GM23338 (cell line): ENCODE results near the gene PTBP3. TPM values are rescaled to one million over a fixed set of nuclear protein-coding genes. Genes with fewer than 3 reads are reported as not detected.
A peak's percentile ranks its signal among the peaks of the same experiment; 100 is the strongest.

ENCODE experiments used
- ATAC-seq: fragments of 200-7000 bp; cut with Tn5 transposase; 3 replicates; pipeline ENCODE4 v1.9.1; 2020
- DNase-seq: peaks from one replicate; pipeline ENCODE4 v3.0.0-alpha.2; 2015; ENCODE audit warnings: low spot score
- H2AFZ ChIP-seq: fragments of 200-600 bp; sonication (generic); 2 replicates; pipeline ENCODE4 v1.8.0; 2016; ENCODE audit warnings: antibody characterized with exemption, mild to moderate bottlenecking, moderate library complexity
- H3F3A ChIP-seq: fragments of 200-600 bp; sonication (generic); replicated peaks from 2 replicates; pipeline ENCODE4 v1.8.0; 2017; ENCODE audit warnings: antibody characterized with exemption, mixed run types, low read depth
- H3K27ac ChIP-seq: fragments of 200-600 bp; sonication (generic); 2 replicates; pipeline ENCODE4 v1.6.1; 2016; ENCODE audit warnings: low read depth
- H3K27me3 ChIP-seq: fragments of 200-600 bp; sonication (generic); 2 replicates; pipeline ENCODE4 v1.8.0; 2016; ENCODE audit warnings: mild to moderate bottlenecking, mixed run types, moderate library complexity; ENCODE audit not compliant: insufficient read depth
- H3K36me3 ChIP-seq: fragments of 200-600 bp; sonication (generic); 2 replicates; pipeline ENCODE4 v1.8.0; 2016; ENCODE audit warnings: mild to moderate bottlenecking; ENCODE audit not compliant: insufficient read depth
- H3K4me1 ChIP-seq: fragments of 200-600 bp; sonication (generic); 2 replicates; pipeline ENCODE4 v1.8.0; 2016; ENCODE audit warnings: mild to moderate bottlenecking, moderate library complexity; ENCODE audit not compliant: insufficient read depth
- H3K4me2 ChIP-seq: fragments of 200-600 bp; sonication (generic); 2 replicates; pipeline ENCODE4 v1.7.1; 2017; ENCODE audit warnings: mixed run types
- H3K4me3 ChIP-seq: fragments of 200-600 bp; sonication (generic); 2 replicates; pipeline ENCODE4 v1.6.1; 2016; ENCODE audit warnings: mixed run types
- H3K79me2 ChIP-seq: fragments of 200-600 bp; sonication (generic); replicated peaks from 2 replicates; pipeline ENCODE4 v1.8.0; 2017; ENCODE audit warnings: mild to moderate bottlenecking; ENCODE audit not compliant: insufficient read depth
- H3K9me2 ChIP-seq: fragments of 200-600 bp; sonication (generic); 2 replicates; pipeline ENCODE4 v1.8.0; 2017; ENCODE audit not compliant: insufficient read depth
- H4K20me1 ChIP-seq: fragments of 200-600 bp; sonication (generic); replicated peaks from 2 replicates; pipeline ENCODE4 v1.8.0; 2017; ENCODE audit warnings: mild to moderate bottlenecking; ENCODE audit not compliant: insufficient read depth
- H3K27ac Mint-ChIP-seq: 2 replicates; pipeline ENCODE4 v1.8.0; 2020; ENCODE audit warnings: inconsistent platforms, mild to moderate bottlenecking, moderate library complexity, mixed read lengths
- H3K27me3 Mint-ChIP-seq: 3 replicates; pipeline ENCODE4 v1.8.0; 2022; ENCODE audit warnings: low read depth, mild to moderate bottlenecking, moderate library complexity, mixed read lengths, inconsistent platforms; ENCODE audit not compliant: insufficient read depth, poor library complexity
- H3K36me3 Mint-ChIP-seq: 3 replicates; pipeline ENCODE4 v1.8.0; 2021; ENCODE audit warnings: low read depth, mild to moderate bottlenecking, inconsistent platforms, moderate library complexity, mixed read lengths
- H3K4me1 Mint-ChIP-seq: 3 replicates; pipeline ENCODE4 v1.8.0; 2020; ENCODE audit warnings: mild to moderate bottlenecking, inconsistent platforms, mixed read lengths
- H3K4me3 Mint-ChIP-seq: 3 replicates; pipeline ENCODE4 v1.8.0; 2021; ENCODE audit warnings: moderate library complexity, mild to moderate bottlenecking, inconsistent platforms, mixed read lengths
- H3K9me3 Mint-ChIP-seq: 3 replicates; pipeline ENCODE4 v1.8.0; 2020; ENCODE audit warnings: moderate library complexity, mild to moderate bottlenecking, inconsistent platforms, mixed read lengths
- CREB1 ChIP-seq: fragments of 250-450 bp; sonication (Bioruptor Pico); IDR thresholded peaks from 2 replicates; pipeline ENCODE4 v1.5.0; 2020; ENCODE audit warnings: low read depth, mild to moderate bottlenecking, moderate library complexity
- CTCF ChIP-seq, 2 experiments: fragments of 200-600 bp in 1 of 2; sonication (generic) in 1 of 2; conservative IDR thresholded peaks; 2 replicates each; pipeline versions ENCODE4 v1.5.1 to v1.6.1; 2016 to 2017; ENCODE audit warnings: antibody characterized with exemption in 2 of 2, low read depth in 2 of 2, mild to moderate bottlenecking in 2 of 2, moderate library complexity in 1 of 2
- ETS1 ChIP-seq: IDR thresholded peaks from 2 replicates; pipeline ENCODE4 v1.6.1; 2016; ENCODE audit warnings: antibody characterized with exemption
- EZH2 ChIP-seq: fragments of 200-600 bp; sonication (generic); IDR thresholded peaks from one replicate; pipeline ENCODE4 v1.8.0; 2017; ENCODE audit warnings: antibody characterized with exemption, mild to moderate bottlenecking, low read depth; ENCODE audit not compliant: unreplicated experiment
- EZH2phosphoT487 ChIP-seq: fragments of 200-600 bp; sonication (generic); IDR thresholded peaks from one replicate; pipeline ENCODE4 v1.8.1; 2018; ENCODE audit warnings: antibody characterized with exemption; ENCODE audit not compliant: unreplicated experiment
- JUNB ChIP-seq: IDR thresholded peaks from one replicate; pipeline ENCODE4 v1.6.1; 2016; ENCODE audit warnings: antibody characterized with exemption; ENCODE audit not compliant: unreplicated experiment
- NANOG ChIP-seq: IDR thresholded peaks from 2 replicates; pipeline ENCODE4 v1.6.1; 2016; ENCODE audit warnings: antibody characterized with exemption, borderline replicate concordance
- POLR2AphosphoS5 ChIP-seq: IDR thresholded peaks from 2 replicates; pipeline ENCODE4 v1.6.1; 2016; ENCODE audit warnings: antibody characterized with exemption, low read depth
- STAT1 ChIP-seq: IDR thresholded peaks from one replicate; pipeline ENCODE4 v1.6.1; 2016; ENCODE audit warnings: antibody characterized with exemption; ENCODE audit not compliant: unreplicated experiment
- ZNF114 ChIP-seq: fragments of 250-450 bp; sonication (Bioruptor Pico); IDR thresholded peaks from 2 replicates; pipeline ENCODE4 v1.5.0; 2020; ENCODE audit warnings: mild to moderate bottlenecking, moderate library complexity
- ZNF331 ChIP-seq: fragments of 250-450 bp; sonication (Bioruptor Pico); IDR thresholded peaks from 2 replicates; pipeline ENCODE4 v1.5.0; 2020; ENCODE audit warnings: low read depth, mild to moderate bottlenecking, moderate library complexity
- ZNF462 ChIP-seq: fragments of 250-450 bp; sonication (Bioruptor Pico); IDR thresholded peaks from 2 replicates; pipeline ENCODE4 v1.5.0; 2020; ENCODE audit warnings: mild to moderate bottlenecking, moderate library complexity
- polyA plus RNA-seq: library from polyadenylated mRNA; unstranded; fragments of >200 nt; fragmentation: Nextera tagmentation; extraction: Ambion mirVana; gene quantifications from 2 replicates; pipeline ENCODE4 v1.2.1, GENCODE V29; 2016
- total RNA-seq: library from RNA; depleted of rRNA; stranded (reverse); fragments of >200 nt; shearing (Covaris generic); gene quantifications from 2 replicates; pipeline ENCODE4 v1.2.3, GENCODE V29; 2014
- TF ChIP-seq, protein P1 (sequence below): IDR thresholded peaks from one replicate; pipeline ENCODE4 v1.6.1; 2018; ENCODE audit warnings: antibody characterized with exemption; ENCODE audit not compliant: unreplicated experiment

The PTBP3 gene
- total and polyA plus RNA-seq, 2 experiments from 2014 or later = 20.0 to 92.9 TPM

DNA sequence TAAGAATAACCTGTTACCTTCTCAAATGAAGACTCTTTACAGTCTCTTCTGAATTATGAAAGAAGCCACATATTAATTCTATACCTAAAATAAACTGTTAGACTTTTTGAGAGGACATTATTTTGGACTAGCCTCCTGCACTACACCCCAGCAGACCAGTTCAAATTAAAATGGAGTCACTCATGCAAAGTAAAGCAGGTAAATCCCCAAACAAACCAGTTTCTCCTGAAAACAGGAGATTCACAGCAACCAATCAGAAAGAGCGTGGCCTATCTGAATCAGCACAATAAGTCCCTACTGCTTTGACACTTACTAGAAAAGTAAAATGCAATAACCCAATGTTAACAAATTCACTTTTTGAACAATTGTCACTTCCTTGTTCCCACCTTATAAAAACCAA, 58.8 kb downstream of the PTBP3 start:
- no peaks in the 10 kb centered on the region for H3K9me3 Mint-ChIP-seq
- TF ChIP-seq ZNF114 (CRISPR knock-in tag) (no peak), NANOG (no peak), EZH2phosphoT487 (no peak), JUNB (no peak), ZNF462 (CRISPR knock-in tag) (no peak), EZH2 (no peak), ZNF331 (CRISPR knock-in tag) (no peak), STAT1 (no peak), POLR2AphosphoS5 (no peak), CREB1 (CRISPR knock-in tag) (no peak), ETS1 (no peak), CTCF (conservative IDR thresholded peaks at IDR 0.05; ENCODE audit: low read depth in 2 of 2) (no peak)
- TF ChIP-seq, protein P1, sequence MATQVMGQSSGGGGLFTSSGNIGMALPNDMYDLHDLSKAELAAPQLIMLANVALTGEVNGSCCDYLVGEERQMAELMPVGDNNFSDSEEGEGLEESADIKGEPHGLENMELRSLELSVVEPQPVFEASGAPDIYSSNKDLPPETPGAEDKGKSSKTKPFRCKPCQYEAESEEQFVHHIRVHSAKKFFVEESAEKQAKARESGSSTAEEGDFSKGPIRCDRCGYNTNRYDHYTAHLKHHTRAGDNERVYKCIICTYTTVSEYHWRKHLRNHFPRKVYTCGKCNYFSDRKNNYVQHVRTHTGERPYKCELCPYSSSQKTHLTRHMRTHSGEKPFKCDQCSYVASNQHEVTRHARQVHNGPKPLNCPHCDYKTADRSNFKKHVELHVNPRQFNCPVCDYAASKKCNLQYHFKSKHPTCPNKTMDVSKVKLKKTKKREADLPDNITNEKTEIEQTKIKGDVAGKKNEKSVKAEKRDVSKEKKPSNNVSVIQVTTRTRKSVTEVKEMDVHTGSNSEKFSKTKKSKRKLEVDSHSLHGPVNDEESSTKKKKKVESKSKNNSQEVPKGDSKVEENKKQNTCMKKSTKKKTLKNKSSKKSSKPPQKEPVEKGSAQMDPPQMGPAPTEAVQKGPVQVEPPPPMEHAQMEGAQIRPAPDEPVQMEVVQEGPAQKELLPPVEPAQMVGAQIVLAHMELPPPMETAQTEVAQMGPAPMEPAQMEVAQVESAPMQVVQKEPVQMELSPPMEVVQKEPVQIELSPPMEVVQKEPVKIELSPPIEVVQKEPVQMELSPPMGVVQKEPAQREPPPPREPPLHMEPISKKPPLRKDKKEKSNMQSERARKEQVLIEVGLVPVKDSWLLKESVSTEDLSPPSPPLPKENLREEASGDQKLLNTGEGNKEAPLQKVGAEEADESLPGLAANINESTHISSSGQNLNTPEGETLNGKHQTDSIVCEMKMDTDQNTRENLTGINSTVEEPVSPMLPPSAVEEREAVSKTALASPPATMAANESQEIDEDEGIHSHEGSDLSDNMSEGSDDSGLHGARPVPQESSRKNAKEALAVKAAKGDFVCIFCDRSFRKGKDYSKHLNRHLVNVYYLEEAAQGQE = no peak
- no peak for DNase-seq
- Histone ChIP-seq H3K4me1 (peaks cover 14% of the 10 kb centered on the region; the same call in 1 of the 2 replicates), H3K79me2 (peaks cover 56% of the 10 kb centered on the region), H3K4me2 (no peak overlapping the region), H3K27ac (no peak overlapping the region), H3K4me3 (no peak overlapping the region), H4K20me1 (peaks cover 3% of the 10 kb centered on the region; the same call in 1 of the 2 replicates), H3F3A (no peaks in the 10 kb centered on the region), H3K36me3 (no peaks in the 10 kb centered on the region), H3K9me2 (no peaks in the 10 kb centered on the region), H3K27me3 (no peaks in the 10 kb centered on the region), H2AFZ (no peak overlapping the region)
- ATAC-seq = peak; percentile 28; the same call in 1 of the 3 replicates
- H3K4me3 Mint-ChIP-seq = no peak overlapping the region
- peaks cover 3% of the 10 kb centered on the region; the same call in 2 of the 3 replicates for H3K36me3 Mint-ChIP-seq
- H3K27me3 Mint-ChIP-seq = no peaks in the 10 kb centered on the region
- H3K27ac Mint-ChIP-seq = no peak overlapping the region
- peaks cover 34% of the 10 kb centered on the region; the same call in 2 of the 3 replicates for H3K4me1 Mint-ChIP-seq
